ENCODE data around the gene BMPR1A. TPM values are rescaled to one million over a fixed set of nuclear protein-coding genes. Genes with fewer than 3 reads are reported as not detected.
"Not testable (repeated sequence)": the region's sequence is repeated elsewhere in the genome, so short reads cannot be mapped to it uniquely, and the experiment has no call there.

BMPR1A gene
- total and polyA plus RNA-seq, 4 donors: 38.1 to 84.0 (median 63.4) TPM

DNA sequence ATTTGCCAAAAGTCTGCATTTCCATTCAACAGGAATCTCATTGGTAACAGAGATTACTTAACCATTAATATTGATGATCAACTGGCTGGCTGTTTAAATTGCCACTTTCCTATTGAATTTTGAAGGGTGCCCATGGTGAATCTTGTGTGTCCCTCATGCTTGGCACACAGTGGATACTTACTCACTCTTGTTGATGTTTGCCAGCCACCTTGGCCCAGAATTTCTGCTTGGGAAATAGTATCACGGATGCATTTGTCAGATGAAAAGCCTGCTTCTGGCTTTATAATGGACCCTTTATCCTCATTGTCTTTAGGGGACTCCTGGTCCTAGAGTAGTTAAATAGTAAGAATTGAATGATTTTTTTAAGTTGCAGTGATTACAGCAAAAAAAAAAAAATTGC is 149.0 kb downstream of the BMPR1A start:
- Histone ChIP-seq H3K36me3 (ENCODE audit: control insufficient read depth, insufficient read depth, low read length) (peaks cover 15% of the 10 kb centered on the region), H3K27me3 (ENCODE audit: control insufficient read depth, insufficient read depth, low read length) (no peaks in the 10 kb centered on the region), H3K4me1 (ENCODE audit: control insufficient read depth, insufficient read depth, low read length) (peaks cover 6% of the 10 kb centered on the region), H3K9me3 (ENCODE audit: control insufficient read depth, insufficient read depth, low read length) (peaks cover 1% of the 10 kb centered on the region), H3K4me3 (ENCODE audit: low read depth, low read length) (no peak overlapping the region), H3K27ac (ENCODE audit: low read depth, low read length) (no peak overlapping the region)
- peak in 1 of 6 donors; percentile 78 for DNase-seq (ENCODE audit: low read depth in 4 of 6, low spot score in 6 of 6)
- WGBS (ENCODE audit: insufficient coverage): no CpG with 5 or more reads among the region's 1 CpG

DNA sequence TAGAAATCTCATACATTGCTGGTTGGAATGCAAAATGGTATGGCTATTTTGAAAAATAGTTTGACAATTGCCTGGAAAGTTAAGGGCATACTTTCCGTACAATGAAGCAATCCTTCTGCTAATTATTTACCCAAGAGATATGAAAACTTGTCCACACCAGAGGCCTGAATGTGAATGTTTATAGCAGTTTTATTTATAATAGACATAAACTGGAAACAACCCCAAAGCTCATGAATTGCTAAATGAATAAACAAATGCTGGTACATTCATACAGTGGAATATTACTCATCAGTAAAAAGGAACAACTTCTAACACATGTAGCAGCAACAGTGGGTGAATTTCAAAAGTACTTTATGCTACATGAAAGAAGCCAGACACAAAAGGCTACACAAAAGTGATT is 158.3 kb downstream of the BMPR1A start:
- WGBS (ENCODE audit: insufficient coverage): no CpG with 5 or more reads among the region's 1 CpG
- Histone ChIP-seq H3K27me3 (ENCODE audit: control insufficient read depth, insufficient read depth, low read length) (no peaks in the 10 kb centered on the region), H3K9me3 (ENCODE audit: control insufficient read depth, insufficient read depth, low read length) (no peaks in the 10 kb centered on the region), H3K4me1 (ENCODE audit: control insufficient read depth, insufficient read depth, low read length) (no peaks in the 10 kb centered on the region), H3K36me3 (ENCODE audit: control insufficient read depth, insufficient read depth, low read length) (peaks cover 22% of the 10 kb centered on the region), H3K27ac (ENCODE audit: low read depth, low read length) (no peak overlapping the region), H3K4me3 (ENCODE audit: low read depth, low read length) (no peak overlapping the region)
- DNase-seq (ENCODE audit: low read depth in 4 of 6, low spot score in 6 of 6): no peak

DNA sequence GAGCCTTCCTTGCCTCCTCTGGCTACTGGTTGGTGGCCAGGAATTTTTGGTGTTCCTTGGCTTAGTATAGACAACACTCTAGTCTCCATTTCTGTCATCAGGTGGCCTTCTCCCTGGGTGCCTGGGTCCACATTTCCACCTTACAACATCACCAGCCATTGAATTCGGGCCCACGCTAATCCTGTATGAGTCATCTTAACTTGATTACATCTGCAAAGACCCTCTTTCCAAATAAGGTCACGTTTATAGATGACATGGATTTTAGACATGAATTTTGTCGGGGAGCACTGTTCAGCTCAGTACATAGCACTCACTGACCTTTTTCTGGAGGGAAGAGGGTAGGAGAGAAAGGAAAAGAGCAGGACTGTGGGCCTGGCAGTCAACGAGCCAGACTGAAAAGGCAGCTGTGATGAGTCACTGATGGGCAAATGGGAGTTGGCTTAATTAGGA is 161.6 kb downstream of the BMPR1A start:
- Histone ChIP-seq H3K27me3 (ENCODE audit: control insufficient read depth, insufficient read depth, low read length) (no peaks in the 10 kb centered on the region), H3K4me1 (ENCODE audit: control insufficient read depth, insufficient read depth, low read length) (no peaks in the 10 kb centered on the region), H3K27ac (ENCODE audit: low read depth, low read length) (no peak overlapping the region), H3K4me3 (ENCODE audit: low read depth, low read length) (no peak overlapping the region), H3K36me3 (ENCODE audit: control insufficient read depth, insufficient read depth, low read length) (peaks cover 24% of the 10 kb centered on the region), H3K9me3 (ENCODE audit: control insufficient read depth, insufficient read depth, low read length) (no peaks in the 10 kb centered on the region)
- WGBS (ENCODE audit: insufficient coverage): no CpG with 5 or more reads among the region's 5 CpGs
- no peak for DNase-seq (ENCODE audit: low read depth in 4 of 6, low spot score in 6 of 6)

DNA sequence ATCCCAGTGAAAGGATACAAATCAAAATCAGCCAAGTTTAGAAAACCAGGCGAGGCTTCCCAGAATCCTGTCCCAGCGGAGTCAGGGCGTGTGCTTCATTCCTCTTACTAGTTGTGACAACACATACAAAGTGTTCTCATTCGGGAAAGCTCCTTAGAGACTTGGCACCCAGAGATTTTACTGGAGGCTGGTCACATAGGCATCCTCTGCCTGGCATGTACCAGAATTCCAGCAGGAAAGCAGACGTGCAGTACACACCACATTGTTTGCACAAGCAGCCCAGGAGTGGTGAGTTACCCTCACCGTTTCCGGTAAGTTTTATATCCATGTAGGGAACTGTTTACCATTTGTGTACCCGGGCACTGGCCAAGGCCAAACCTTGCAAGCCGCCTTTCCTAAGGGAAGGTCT is 166.1 kb downstream of the BMPR1A start:
- Histone ChIP-seq H3K4me1 (ENCODE audit: control insufficient read depth, insufficient read depth, low read length) (no peaks in the 10 kb centered on the region), H3K27me3 (ENCODE audit: control insufficient read depth, insufficient read depth, low read length) (no peaks in the 10 kb centered on the region), H3K27ac (ENCODE audit: low read depth, low read length) (no peak overlapping the region), H3K9me3 (ENCODE audit: control insufficient read depth, insufficient read depth, low read length) (no peaks in the 10 kb centered on the region), H3K4me3 (ENCODE audit: low read depth, low read length) (no peak overlapping the region), H3K36me3 (ENCODE audit: control insufficient read depth, insufficient read depth, low read length) (peaks cover 13% of the 10 kb centered on the region)
- 90% methylated on average over 7 of the region's 9 CpGs for WGBS (ENCODE audit: insufficient coverage)
- DNase-seq (ENCODE audit: low read depth in 4 of 6, low spot score in 6 of 6): no peak

DNA sequence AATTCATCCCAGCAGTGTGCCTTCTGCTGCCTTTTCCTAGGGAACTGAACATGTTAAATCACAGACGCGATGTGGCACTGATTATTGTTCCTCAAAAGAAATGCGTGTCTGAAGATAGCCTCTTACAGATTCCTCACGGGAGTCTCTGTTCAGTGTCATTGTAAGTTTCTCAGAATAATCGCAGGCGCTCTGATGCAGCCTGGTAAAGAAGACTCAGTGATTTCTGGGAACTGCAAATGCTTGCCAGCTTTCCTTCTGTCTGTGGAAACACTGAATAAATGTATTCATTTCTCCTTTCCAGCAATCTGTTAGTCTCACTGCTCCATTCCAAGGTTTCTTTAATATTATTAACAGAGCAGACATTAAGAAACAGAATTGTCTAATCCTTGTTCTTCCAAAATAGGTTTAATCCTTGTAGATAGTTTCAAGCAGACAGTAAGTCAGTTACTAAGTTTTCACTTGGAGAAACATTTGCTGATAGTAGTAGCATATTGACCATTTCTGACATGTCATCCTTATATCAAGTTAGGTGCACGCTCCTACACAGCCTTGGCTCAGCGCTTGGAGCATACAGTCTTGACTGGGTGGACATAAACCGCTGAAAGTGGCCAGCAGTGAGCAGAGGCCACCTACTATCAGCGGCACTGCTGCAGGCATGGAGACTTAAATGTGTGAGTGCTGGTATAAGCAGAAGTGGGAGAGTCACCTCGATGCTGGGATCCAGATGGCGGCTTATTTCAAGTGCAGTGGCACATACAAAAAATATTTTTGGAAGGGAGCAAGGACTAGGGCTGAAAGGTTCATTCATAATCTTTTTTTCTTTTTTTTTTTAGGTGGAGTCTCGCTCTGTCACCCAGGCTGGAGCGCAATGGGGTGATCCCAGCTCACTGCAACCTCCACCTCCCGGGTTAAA is 173.3 kb downstream of the BMPR1A start:
- 55% methylated on average over 7 of the region's 15 CpGs for WGBS (ENCODE audit: insufficient coverage)
- no peaks in the 10 kb centered on the region for H3K27me3 ChIP-seq (ENCODE audit: control insufficient read depth, insufficient read depth, low read length)
- no peak overlapping the region for H3K27ac ChIP-seq (ENCODE audit: low read depth, low read length)
- no peak overlapping the region for H3K4me3 ChIP-seq (ENCODE audit: low read depth, low read length)
- H3K36me3 ChIP-seq (ENCODE audit: control insufficient read depth, insufficient read depth, low read length): peaks cover 18% of the 10 kb centered on the region
- peaks cover 4% of the 10 kb centered on the region for H3K4me1 ChIP-seq (ENCODE audit: control insufficient read depth, insufficient read depth, low read length)
- DNase-seq (ENCODE audit: low read depth in 4 of 6, low spot score in 6 of 6): peak in 2 of 6 donors; percentile 43 to 91
- H3K9me3 ChIP-seq (ENCODE audit: control insufficient read depth, insufficient read depth, low read length): no peaks in the 10 kb centered on the region

DNA sequence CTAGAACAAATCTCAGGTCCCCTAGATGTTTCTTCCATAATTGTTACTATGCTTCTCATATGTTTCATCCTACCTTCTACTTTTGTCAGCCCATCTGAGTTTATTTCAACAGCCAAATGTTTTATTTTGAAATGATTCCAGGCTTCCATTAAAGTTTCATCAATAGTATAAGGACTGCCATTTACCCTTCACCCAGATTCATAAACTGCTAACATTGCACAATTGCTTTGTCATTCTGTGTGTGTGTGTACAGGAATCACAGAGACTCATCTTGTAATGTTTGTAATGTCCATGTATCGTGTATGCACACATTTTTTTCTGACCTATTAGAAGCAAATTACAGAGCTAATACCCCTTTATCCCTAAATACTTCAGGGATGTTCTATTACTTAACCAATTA is 175.5 kb downstream of the BMPR1A start:
- no peak for DNase-seq (ENCODE audit: low read depth in 4 of 6, low spot score in 6 of 6)
- H3K4me3 ChIP-seq (ENCODE audit: low read depth, low read length): no peak overlapping the region
- H3K9me3 ChIP-seq (ENCODE audit: control insufficient read depth, insufficient read depth, low read length): no peaks in the 10 kb centered on the region
- peaks cover 4% of the 10 kb centered on the region for H3K4me1 ChIP-seq (ENCODE audit: control insufficient read depth, insufficient read depth, low read length)
- H3K27me3 ChIP-seq (ENCODE audit: control insufficient read depth, insufficient read depth, low read length): no peaks in the 10 kb centered on the region
- no peak overlapping the region for H3K27ac ChIP-seq (ENCODE audit: low read depth, low read length)
- peaks cover 24% of the 10 kb centered on the region for H3K36me3 ChIP-seq (ENCODE audit: control insufficient read depth, insufficient read depth, low read length)
- no CpG with 5 or more reads among the region's 1 CpG for WGBS (ENCODE audit: insufficient coverage)

DNA sequence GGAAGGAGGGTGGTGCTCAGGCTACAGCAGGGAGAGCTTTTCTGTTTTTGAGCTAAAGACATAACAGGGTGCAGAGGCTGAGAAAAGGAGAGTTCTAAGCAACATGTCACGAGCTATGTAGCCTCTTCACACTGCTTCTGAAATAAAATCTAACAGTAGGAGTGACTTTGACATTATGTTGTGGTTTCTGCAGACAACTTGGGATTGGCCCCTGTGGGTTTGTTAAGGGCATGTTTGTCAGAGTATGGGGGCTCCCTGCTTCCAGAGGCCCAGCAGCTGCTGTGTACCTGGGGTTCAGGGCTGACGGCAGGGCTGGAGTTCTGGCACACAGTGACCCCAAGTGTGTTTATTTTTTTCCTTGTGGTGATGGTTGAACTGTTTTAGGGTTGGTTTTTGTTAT is 176.3 kb downstream of the BMPR1A start:
- Histone ChIP-seq H3K27ac (ENCODE audit: low read depth, low read length) (no peak overlapping the region), H3K4me1 (ENCODE audit: control insufficient read depth, insufficient read depth, low read length) (peaks cover 4% of the 10 kb centered on the region), H3K9me3 (ENCODE audit: control insufficient read depth, insufficient read depth, low read length) (no peaks in the 10 kb centered on the region), H3K36me3 (ENCODE audit: control insufficient read depth, insufficient read depth, low read length) (peaks cover 24% of the 10 kb centered on the region), H3K4me3 (ENCODE audit: low read depth, low read length) (no peak overlapping the region), H3K27me3 (ENCODE audit: control insufficient read depth, insufficient read depth, low read length) (no peaks in the 10 kb centered on the region)
- DNase-seq (ENCODE audit: low read depth in 4 of 6, low spot score in 6 of 6): no peak
- 92% methylated on average over 2 of the region's 2 CpGs for WGBS (ENCODE audit: insufficient coverage)

DNA sequence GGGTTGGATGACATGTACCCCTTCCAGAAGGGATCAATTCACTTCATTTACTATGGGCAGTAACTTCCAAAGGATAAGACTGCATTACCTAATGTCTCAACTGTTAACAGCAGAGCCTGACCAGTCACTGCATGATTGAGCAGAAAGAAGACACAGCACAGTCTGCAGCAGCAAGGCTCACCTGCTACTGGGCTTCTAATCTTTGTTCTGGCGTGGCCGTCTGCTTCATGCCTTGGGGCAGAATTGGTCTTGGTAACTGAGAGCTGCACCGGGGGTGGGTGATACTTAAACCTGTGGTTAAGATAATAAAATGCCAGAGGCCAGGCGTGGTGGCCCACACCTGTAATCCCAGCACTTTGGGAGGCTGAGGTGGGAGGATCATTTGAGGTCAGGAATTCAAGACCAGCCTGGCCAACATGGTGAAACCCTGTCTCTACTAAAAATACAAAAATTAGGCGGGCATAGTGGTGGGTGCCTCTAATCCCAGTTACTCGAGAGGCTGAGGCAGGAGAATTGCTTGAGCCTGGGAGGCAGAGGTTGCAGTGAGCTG is 177.8 kb downstream of the BMPR1A start:
- not testable (repeated sequence) for H3K4me1 ChIP-seq (ENCODE audit: control insufficient read depth, insufficient read depth, low read length); H3K27ac ChIP-seq (ENCODE audit: low read depth, low read length); H3K4me3 ChIP-seq (ENCODE audit: low read depth, low read length); H3K27me3 ChIP-seq (ENCODE audit: control insufficient read depth, insufficient read depth, low read length); H3K9me3 ChIP-seq (ENCODE audit: control insufficient read depth, insufficient read depth, low read length); DNase-seq (ENCODE audit: low read depth in 4 of 6, low spot score in 6 of 6)
- WGBS (ENCODE audit: insufficient coverage): 80% methylated on average over 2 of the region's 6 CpGs
- peaks cover 21% of the 10 kb centered on the region for H3K36me3 ChIP-seq (ENCODE audit: control insufficient read depth, insufficient read depth, low read length)

DNA sequence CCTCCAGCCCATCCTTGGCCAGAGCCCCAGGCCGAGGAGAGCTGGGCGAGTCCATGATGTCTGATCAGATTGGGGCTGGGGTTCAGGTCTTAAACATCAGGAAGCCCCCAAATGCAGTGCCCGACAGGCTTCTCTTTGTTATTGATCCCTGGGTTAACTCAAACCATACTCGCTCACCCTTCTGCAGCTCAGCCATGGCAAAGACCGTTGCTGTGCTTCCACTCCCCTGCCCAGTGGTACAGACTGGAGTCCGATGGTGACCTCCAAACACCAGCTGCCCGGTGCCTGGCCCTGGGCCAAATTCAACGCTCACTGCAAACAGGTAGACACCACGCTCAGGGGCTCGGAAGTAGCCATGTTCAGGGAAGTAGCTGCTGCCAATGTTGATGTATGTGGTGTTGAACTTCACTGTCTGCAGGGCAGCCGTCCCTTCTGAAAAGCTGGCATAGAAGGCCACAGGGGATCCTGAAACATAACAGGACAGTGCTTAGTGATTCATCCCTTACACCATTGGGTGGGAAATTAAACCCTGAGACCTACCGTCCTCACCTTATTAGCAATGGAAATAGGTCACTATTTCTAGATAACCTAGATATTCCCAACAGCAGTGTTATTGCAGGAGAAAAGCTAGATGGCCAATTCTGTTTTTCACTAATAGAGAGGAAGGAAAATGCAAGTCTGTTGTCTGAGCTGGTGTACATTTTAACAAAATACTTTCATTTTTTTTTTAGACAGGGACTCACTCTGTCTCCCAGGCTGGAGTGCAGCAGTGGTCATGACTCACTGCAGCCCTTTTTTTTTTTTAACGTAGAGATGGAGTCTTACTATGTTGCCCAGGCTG is 180.5 kb downstream of the BMPR1A start:
- DNase-seq (ENCODE audit: low read depth in 4 of 6, low spot score in 6 of 6): no peak
- H3K9me3 ChIP-seq (ENCODE audit: control insufficient read depth, insufficient read depth, low read length): no peaks in the 10 kb centered on the region
- no peak overlapping the region for H3K4me3 ChIP-seq (ENCODE audit: low read depth, low read length)
- H3K4me1 ChIP-seq (ENCODE audit: control insufficient read depth, insufficient read depth, low read length): peaks cover 16% of the 10 kb centered on the region
- H3K27ac ChIP-seq (ENCODE audit: low read depth, low read length): no peak overlapping the region
- peaks cover 12% of the 10 kb centered on the region for H3K36me3 ChIP-seq (ENCODE audit: control insufficient read depth, insufficient read depth, low read length)
- 88% methylated on average over 11 of the region's 13 CpGs for WGBS (ENCODE audit: insufficient coverage)
- no peaks in the 10 kb centered on the region for H3K27me3 ChIP-seq (ENCODE audit: control insufficient read depth, insufficient read depth, low read length)

Data from spinal cord (tissue), 10 donors.